ENCODE measurements around the gene GOT1.
A peak's percentile ranks its signal among the peaks of the same experiment; 100 is the strongest.

GOT1 gene

GRCh38 chr10:99394256-99394655 is 36.2 kb downstream of the GOT1 start:
- DNase-seq: peak; percentile 25

GRCh38 chr10:99393683-99394082 is 36.7 kb downstream of the GOT1 start:
- no peak for DNase-seq

- no peak for DNase-seq
These were observed 37.4 kb downstream of the GOT1 start for GRCh38 chr10:99393036-99393435.

- DNase-seq: no peak
These were observed 39.1 kb downstream of the GOT1 start for GRCh38 chr10:99391346-99391745.

GRCh38 chr10:99389729-99390480 is 40.5 kb downstream of the GOT1 start:
- no peak for DNase-seq

- no peak for DNase-seq
These were observed 42.9 kb downstream of the GOT1 start for GRCh38 chr10:99387541-99387940.

GRCh38 chr10:99387071-99387470 is 43.4 kb downstream of the GOT1 start:
- no peak for DNase-seq

- DNase-seq: no peak
These were observed 48.2 kb downstream of the GOT1 start for GRCh38 chr10:99382176-99382575.

GRCh38 chr10:99375426-99375825 is 55.0 kb downstream of the GOT1 start:
- DNase-seq: no peak

GRCh38 chr10:99374972-99375371 is 55.5 kb downstream of the GOT1 start:
- DNase-seq: no peak

- no peak for DNase-seq
These were observed 55.9 kb downstream of the GOT1 start for GRCh38 chr10:99374526-99374925.

- DNase-seq: no peak
These were observed 57.7 kb downstream of the GOT1 start for GRCh38 chr10:99372546-99373271.

GRCh38 chr10:99370993-99371392 is 59.4 kb downstream of the GOT1 start:
- DNase-seq: no peak

GRCh38 chr10:99369551-99369950 is 60.9 kb downstream of the GOT1 start:
- no peak for DNase-seq

GRCh38 chr10:99369126-99369525 is 61.3 kb downstream of the GOT1 start:
- DNase-seq: no peak

- no peak for DNase-seq
These were observed 61.8 kb downstream of the GOT1 start for GRCh38 chr10:99368646-99369045.

- no peak for DNase-seq
These were observed 63.8 kb downstream of the GOT1 start for GRCh38 chr10:99366666-99367065.

- no peak for DNase-seq
These were observed 64.7 kb downstream of the GOT1 start for GRCh38 chr10:99365736-99366135.

- DNase-seq: no peak
These were observed 65.1 kb downstream of the GOT1 start for GRCh38 chr10:99365311-99365710.

- DNase-seq: no peak
These were observed 66.3 kb downstream of the GOT1 start for GRCh38 chr10:99364125-99364524.

- no peak for DNase-seq
These were observed 69.5 kb downstream of the GOT1 start for GRCh38 chr10:99360934-99361333.

- DNase-seq: no peak
These were observed 72.3 kb downstream of the GOT1 start for GRCh38 chr10:99358101-99358500.

- no peak for DNase-seq
These were observed 72.7 kb downstream of the GOT1 start for GRCh38 chr10:99357691-99358090.

GRCh38 chr10:99353182-99353581 is 77.2 kb downstream of the GOT1 start:
- DNase-seq: no peak

- DNase-seq: no peak
These were observed 82.8 kb downstream of the GOT1 start for GRCh38 chr10:99347672-99348071.

All from NCI-H510A (cell line).